GM12892 (cell line): ENCODE measurements around the gene TP53RK.

ENCODE experiments used
- POLR2A ChIP-seq: IDR thresholded peaks from 2 replicates; pipeline ENCODE4 v1.6.1; 2011; ENCODE audit warnings: low read depth, low read length, control low read depth
- POLR2AphosphoS5 ChIP-seq: IDR thresholded peaks from 2 replicates; pipeline ENCODE4 v1.6.1; 2011; ENCODE audit warnings: low read depth, low read length, control low read depth

DNA sequence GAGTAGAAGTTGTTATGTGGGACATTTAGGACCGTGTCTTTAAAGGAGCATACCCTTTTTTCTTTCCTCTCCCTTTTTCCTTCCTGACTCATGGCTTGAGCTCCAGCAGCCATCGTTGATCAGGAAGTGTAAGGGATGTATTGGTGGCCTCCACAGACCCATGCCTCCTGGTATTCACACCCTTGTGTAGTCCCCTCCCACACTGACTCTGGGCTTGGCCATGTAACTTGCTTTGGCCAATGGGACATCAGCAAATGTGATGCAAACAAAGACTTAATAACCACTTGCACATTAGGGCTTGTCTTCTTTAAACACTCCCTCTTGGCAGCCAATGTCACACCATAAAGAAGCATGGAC lies 19.0 kb downstream of the TP53RK start:
- TF ChIP-seq POLR2AphosphoS5 = no peak
- no peak for TF ChIP-seq POLR2A
